ENCODE data around the gene ZNF611. TPM values are rescaled to one million over a fixed set of nuclear protein-coding genes. Genes with fewer than 3 reads are reported as not detected.
"Not testable (repeated sequence)": the region's sequence is repeated elsewhere in the genome, so short reads cannot be mapped to it uniquely, and the experiment has no call there.

ZNF611 gene
- total RNA-seq, 1 donor from 2014 or later: 34.5 TPM

DNA sequence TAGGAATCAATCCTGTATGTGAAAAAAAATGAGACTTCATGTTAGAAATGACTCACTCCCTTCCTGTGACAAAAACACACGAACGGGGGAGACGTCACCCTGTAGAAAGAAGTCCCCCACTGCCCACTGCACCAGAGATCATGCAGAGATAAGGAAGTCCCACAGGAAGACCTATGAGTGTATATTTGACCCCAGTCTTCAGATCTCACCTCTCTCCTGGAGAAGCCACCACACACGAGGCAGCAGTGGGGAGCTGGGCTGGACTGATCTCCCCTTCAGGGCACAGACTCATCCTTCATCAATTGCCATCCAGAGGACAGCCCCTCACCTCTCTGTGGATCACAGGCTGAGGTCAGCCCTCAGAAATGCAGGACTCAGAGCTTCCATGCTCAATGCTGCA is 18.9 kb downstream of the ZNF611 start:
- not testable (repeated sequence) for DNase-seq

DNA sequence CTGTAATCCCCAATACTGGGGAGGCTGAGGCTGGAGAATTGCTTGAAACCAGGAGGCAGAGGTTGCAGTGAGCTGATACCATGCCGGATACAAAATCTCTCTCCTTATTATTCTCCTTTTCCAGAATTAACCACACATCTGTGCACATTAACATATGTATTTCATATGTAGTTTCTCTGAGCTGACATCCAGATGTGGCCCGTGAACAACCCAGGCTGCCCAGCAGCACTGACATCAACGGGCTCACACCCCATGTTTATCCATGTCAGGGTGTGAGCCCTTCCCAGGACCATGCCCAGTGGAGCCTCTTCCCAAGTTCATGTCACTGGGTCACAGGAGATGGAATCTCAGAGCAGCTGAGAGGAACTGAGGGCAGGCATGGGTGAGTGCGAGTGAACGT is 19.5 kb downstream of the ZNF611 start:
- not testable (repeated sequence) for DNase-seq

- DNase-seq: not testable (repeated sequence)
Measured at GRCh38 chr19:52713051-52713450, 21.8 kb downstream of the ZNF611 start.

DNA sequence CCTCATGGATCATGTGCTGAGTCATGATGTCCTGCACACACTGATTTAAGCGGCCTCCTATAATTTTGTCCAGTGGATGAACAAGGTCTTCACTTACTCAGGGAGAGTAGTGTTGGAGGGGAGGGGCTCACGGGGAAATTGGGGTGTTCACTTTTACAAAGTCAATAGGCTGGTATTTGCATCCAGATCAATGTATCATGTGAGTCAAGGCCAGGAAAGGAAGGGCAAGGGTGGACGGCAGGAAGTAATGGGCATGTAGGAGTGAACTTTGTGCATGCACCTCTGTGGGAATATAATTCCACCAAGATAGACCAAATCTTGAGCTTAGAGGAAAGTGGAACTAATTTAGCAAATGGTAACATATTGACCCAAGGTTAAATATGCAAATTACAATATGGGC is 23.2 kb downstream of the ZNF611 start:
- not testable (repeated sequence) for DNase-seq

GRCh38 chr19:52710538-52710937 is 24.3 kb downstream of the ZNF611 start:
- no peak for DNase-seq

DNA sequence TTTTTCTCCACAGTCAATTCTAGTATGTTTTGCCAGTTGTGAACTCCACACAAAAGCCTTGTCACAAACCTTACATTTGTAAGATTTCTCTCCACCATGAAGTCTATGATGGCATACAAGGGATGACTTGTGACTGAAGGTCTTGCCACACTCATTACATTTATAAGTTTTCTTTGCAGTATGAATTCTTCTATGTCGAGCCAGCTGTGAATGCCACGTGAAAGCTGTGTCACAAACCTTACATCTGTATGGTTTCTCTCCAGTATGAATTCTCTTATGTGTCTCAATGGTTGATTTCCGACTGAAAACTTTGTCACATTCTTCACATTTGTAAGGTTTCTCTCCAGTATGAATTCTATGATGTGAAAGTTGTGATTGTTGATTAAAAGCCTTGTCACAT is 29.2 kb downstream of the ZNF611 start:
- not testable (repeated sequence) for DNase-seq

- DNase-seq: no peak
Measured at GRCh38 chr19:52703917-52704316, 30.9 kb downstream of the ZNF611 start.

DNA sequence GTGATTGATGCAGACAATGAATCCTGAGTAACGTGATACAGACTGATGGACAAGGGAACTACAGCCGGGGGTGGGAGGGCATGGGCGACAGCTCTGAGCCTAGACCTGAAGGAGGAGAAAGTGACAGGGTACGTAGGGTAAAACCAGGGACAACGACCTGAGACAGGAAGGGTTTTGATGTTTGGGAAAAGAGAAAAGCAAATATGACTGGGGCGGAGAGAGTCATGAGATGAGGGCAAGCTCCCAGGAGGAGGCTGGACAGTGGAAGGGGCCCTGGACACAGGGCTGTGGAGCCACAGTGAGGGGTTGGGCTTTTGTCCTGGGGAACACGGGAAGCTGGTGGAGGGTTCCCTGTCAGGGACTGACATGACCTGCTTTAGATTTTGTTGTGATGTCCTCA is 34.2 kb downstream of the ZNF611 start:
- no peak for DNase-seq

- DNase-seq: not testable (repeated sequence)
Measured at GRCh38 chr19:52699555-52699954, 35.3 kb downstream of the ZNF611 start.

GRCh38 chr19:52695996-52696395 is 38.8 kb downstream of the ZNF611 start:
- no peak for DNase-seq

DNA sequence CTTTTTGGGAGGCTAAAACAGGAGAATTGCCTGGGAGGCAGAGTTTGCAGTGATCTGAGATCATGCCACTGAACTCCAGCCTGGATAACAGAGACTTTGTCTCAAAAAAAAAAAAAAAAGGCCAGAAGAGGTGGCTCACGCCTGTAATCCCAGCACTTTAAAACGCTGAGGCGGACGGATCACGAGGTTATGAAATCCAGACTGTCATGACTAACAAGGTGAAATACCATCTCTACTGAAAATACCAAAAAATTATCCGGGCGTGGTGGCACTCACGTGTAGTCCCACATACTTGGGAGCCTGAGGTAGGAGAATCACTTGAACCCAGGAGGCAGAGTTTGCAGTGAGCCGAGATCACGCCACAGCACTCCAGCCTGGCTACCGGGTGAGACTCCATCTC is 39.9 kb downstream of the ZNF611 start:
- DNase-seq: no peak

DNA sequence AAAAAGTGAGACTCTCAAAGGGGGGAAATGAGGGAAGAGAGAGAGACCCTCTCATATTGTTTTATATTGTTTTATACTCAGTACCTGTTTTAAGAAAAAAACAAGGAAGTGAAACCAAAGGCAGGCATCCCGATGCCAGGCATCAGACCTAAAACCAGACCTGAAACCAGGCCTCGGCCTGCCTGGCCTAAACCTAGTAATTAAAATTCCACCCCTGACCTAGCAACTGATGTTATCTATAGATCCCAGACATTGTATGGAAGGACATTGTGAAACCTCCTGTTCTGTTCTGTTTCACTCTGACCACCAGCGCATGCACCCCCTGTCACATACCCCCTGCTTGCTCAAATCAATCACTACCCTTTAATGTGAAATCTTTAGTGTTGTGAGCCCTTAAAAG is 40.6 kb downstream of the ZNF611 start:
- DNase-seq: not testable (repeated sequence)

GRCh38 chr19:52692431-52693008 is 42.3 kb downstream of the ZNF611 start:
- DNase-seq: no peak

- DNase-seq: no peak
Measured at GRCh38 chr19:52691737-52692136, 43.1 kb downstream of the ZNF611 start.

DNA sequence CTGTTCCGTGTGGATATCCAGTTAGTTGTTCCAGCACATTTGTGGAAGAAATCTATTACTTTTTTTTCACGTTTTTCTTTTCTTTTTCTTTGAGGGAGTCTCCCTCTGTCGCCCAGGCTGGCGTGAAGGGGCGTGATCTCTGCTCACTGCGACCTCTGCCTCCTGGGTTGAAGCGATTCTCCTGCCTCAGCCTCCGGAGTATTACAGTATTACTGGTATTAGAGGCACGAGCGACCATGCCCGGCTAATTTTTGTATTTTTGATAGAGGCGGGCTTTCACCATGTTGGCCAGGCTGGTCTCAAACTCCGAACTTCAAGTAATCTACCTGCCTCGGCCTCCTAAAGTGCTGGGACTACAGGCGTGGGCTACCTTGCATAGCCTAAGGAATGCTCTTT is 43.6 kb downstream of the ZNF611 start:
- DNase-seq: no peak

DNA sequence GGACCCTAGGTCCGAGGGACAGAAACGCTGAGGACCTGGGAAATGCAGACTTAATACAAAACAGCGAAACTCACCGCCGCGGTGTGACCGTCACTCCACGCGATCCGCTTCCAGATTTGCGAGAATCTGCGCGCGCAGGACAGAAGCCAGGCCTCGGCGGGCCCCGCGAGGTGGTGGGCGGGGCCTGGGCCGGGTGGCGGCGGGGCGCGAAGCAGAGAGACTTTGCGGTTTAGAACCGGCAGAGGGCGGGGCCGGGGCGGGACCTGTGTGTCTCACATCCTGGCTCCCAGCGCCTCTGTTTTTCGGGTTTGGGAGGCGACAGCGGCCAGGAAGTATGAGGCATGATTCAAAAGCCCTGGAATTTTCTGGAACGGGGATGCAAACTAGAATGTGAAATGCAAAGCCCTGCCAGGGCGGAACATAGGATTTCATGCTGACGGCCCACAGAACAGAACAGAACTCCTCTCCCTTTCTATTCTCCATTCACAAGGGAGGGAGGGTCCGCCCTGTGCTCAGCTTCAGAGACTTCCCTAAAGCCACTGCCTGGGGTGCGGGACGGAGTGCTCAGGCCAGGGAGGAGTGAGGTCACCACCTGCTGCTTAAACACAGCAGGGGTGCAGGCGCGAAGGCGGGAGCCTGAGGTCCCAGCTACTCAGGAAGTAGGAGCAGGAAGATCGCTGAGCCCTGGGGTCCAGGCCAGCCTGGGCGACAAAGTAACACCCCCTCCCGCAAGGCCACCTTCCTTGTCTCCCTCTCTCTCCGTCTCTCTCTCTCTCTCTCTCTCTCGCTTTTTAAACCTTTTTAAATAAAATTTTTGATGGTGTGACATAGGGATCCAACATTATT is 44.3 kb downstream of the ZNF611 start:
- peak; percentile 84 for DNase-seq

GRCh38 chr19:52689843-52690368 is 44.9 kb downstream of the ZNF611 start:
- DNase-seq: no peak

DNA sequence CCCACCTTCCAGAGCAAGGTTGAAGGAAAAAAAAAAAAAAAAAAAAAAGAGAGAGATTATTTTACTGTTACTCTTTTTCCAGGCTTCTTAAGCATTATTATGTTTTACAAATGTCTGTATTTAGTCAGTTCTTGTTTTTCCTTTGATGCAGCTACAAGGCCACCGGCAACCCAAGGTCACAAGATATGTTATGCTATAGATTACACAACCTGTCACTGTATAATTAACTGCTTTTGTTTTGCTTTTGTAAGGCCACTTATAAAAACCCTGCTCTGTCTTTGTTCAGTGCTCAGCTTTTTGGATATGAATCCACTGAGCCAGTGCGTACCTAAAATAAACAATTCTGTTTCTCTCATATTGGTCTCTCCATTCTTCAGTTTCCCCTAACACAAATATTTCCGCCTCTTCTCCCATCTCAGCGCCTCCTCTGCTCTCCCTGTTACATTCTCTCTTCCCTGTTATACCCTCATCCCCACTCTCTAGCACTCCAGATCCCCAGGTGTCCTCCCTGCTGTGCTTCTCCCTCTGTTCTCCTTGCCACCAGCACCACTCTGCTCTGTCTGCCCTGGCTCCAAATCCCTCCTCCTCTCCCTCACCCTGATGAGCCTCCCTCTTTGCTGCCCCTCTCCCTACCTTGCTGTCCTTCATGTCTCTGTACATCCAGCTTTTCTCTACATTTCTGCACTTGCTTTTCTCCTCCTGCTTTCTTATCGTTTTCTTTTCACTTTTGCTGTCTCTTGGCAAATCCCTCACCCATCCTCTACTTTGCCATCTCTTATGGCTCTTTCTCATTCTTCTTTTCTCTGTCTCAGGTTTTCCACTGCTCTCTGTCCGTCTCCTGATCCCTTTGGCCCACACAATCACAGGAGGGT is 45.7 kb downstream of the ZNF611 start:
- not testable (repeated sequence) for DNase-seq

DNA sequence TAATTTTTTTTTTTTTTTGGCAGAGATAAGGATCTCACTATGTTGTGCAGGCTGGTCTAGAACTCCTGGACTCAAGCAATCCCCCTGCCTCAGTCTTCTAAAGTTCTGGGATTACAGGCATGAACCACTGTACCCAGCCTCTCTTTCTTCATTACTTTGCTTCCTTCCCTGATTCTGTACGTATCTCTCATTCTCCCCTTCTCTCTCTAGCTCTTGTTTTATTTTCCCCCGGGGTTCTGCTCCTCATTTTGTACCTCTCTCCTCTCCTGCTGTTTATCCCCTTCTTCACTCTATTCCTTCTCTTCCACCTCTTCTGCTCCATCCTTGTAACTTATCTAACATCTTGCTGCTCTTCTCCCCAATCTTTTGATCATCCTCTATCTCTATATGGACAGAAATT is 46.5 kb downstream of the ZNF611 start:
- no peak for DNase-seq

DNA sequence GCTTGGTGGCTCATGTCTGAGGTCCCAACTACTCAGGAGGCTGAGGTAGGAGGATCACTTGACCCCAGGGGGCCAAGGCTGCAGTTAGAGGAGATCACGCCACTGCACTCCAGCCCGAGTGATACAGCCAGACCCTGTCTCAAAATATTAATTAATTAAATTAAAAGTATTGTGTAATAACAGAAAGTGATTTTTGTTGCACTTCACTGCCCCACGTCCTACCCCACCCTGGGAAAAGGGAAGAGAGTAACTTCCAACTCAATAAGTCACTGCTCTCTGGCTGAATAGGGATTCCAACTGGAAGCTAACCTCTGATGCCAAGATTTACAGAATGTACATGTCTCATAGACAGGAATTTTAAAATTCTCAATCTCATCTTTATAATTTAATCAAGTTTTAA is 47.2 kb downstream of the ZNF611 start:
- no peak for DNase-seq

DNA sequence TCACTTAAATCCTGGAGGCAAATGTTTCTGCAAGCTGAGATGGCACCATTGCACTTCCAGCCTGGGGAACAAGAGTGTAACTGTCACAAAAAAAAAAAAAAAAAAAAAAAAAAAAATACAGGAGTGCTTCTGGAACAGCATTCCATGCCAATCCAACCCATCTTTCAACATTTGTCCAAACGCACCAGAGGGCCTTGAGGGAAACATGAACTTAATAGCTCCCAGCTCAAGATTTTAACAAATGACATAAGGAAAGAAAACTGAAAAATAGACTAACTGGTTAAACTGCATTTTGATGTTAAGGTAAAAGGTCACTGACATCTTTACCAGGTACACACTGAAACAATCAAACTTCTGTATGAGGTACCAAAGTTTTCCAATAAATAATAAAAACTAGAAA is 49.0 kb downstream of the ZNF611 start:
- no peak for DNase-seq

- not testable (repeated sequence) for DNase-seq
Measured at GRCh38 chr19:52681216-52681615, 53.6 kb downstream of the ZNF611 start.

DNA sequence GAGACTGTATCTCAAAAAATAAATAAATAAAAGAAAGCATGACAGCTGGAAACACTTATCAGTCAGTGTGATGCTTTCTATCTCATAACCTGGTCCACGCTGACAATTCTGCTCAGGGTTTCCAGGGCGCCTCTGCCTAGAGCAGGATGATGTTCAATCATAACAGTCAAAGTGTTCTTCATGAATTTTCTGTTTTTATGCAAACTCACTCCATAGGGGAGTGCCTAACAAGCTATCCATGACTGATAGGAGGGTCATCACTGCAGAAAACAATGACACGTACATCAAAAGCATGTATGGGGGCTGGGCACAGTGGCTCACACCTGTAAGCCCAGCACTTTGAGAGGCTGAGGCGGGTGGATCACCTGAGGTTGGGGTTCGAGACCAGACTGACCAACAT is 55.2 kb downstream of the ZNF611 start:
- DNase-seq: no peak

Measured in occipital lobe (tissue), 2 donors.